CMK (cell line): Measurements from ENCODE around the gene ACADVL.
A peak's percentile ranks its signal among the peaks of the same experiment; 100 is the strongest.
"Not testable (repeated sequence)": the region's sequence is repeated elsewhere in the genome, so short reads cannot be mapped to it uniquely, and the experiment has no call there.

Experiments used
- DNase-seq: peaks from one replicate; pipeline ENCODE4 v3.0.0-alpha.2; 2010; ENCODE audit warnings: low read depth

Gene ACADVL

GRCh38 chr17:7219812-7220592 lies at the start of gene ACADVL, which contains the start of gene DLG4:
Gene ACADVL, plus strand, starts transcription at chr17:7219938. Its CDS starts 47 bp downstream, at chr17:7219985.
Gene DLG4, minus strand, starts transcription at chr17:7219836.
- no peak for DNase-seq

GRCh38 chr17:7172522-7173191 lies 47.1 kb upstream of the ACADVL start:
- DNase-seq = not testable (repeated sequence)

- peak; percentile 47 for DNase-seq
Observed at GRCh38 chr17:7173687-7174602, 45.8 kb upstream of the ACADVL start.

GRCh38 chr17:7174603-7175326 lies 45.0 kb upstream of the ACADVL start:
- no peak for DNase-seq

GRCh38 chr17:7175330-7175733 lies 44.4 kb upstream of the ACADVL start:
- no peak for DNase-seq

- DNase-seq = no peak
Observed at GRCh38 chr17:7176107-7176840, 43.5 kb upstream of the ACADVL start.

GRCh38 chr17:7176841-7177190 lies 42.9 kb upstream of the ACADVL start:
- DNase-seq = no peak

- no peak for DNase-seq
Observed at GRCh38 chr17:7177191-7177953, 42.4 kb upstream of the ACADVL start.

GRCh38 chr17:7177954-7178477 lies 41.7 kb upstream of the ACADVL start:
- DNase-seq = no peak

GRCh38 chr17:7178973-7179316 lies 40.8 kb upstream of the ACADVL start:
- no peak for DNase-seq

- no peak for DNase-seq
Observed at GRCh38 chr17:7179317-7180254, 40.2 kb upstream of the ACADVL start, which contains the start of gene ASGR1. Gene ASGR1, minus strand, starts transcription at chr17:7179370. Its CDS starts 807 bp downstream, at chr17:7178563.

GRCh38 chr17:7182101-7182500 lies 37.6 kb upstream of the ACADVL start:
- DNase-seq = not testable (repeated sequence)

GRCh38 chr17:7183433-7184090 lies 36.2 kb upstream of the ACADVL start:
- no peak for DNase-seq

- no peak for DNase-seq
Observed at GRCh38 chr17:7184091-7184488, 35.6 kb upstream of the ACADVL start.

GRCh38 chr17:7184647-7185046 lies 35.1 kb upstream of the ACADVL start:
- DNase-seq = no peak

GRCh38 chr17:7186241-7186640 lies 33.5 kb upstream of the ACADVL start:
- DNase-seq = no peak

GRCh38 chr17:7190276-7190917 lies 29.3 kb upstream of the ACADVL start:
- DNase-seq = no peak

GRCh38 chr17:7191069-7191468 lies 28.7 kb upstream of the ACADVL start:
- no peak for DNase-seq
